DLD1 (cell line): ENCODE data around the gene ADAMTS6.
"Not testable (repeated sequence)": the region's sequence is repeated elsewhere in the genome, so short reads cannot be mapped to it uniquely, and the experiment has no call there.

Experiments used
- in situ Hi-C: cut with HindIII; loops from 2 replicates; pipeline ENCODE4 v1.10.0; 2017; ENCODE audit warnings: low sequenced_read_pairs

Gene ADAMTS6

GRCh38 chr5:65199993-65200675 is 281.6 kb downstream of the ADAMTS6 start:
- in situ Hi-C loops, result no loop called here

GRCh38 chr5:65198456-65199120 is 283.1 kb downstream of the ADAMTS6 start:
- in situ Hi-C loops, result no loop called here

DNA sequence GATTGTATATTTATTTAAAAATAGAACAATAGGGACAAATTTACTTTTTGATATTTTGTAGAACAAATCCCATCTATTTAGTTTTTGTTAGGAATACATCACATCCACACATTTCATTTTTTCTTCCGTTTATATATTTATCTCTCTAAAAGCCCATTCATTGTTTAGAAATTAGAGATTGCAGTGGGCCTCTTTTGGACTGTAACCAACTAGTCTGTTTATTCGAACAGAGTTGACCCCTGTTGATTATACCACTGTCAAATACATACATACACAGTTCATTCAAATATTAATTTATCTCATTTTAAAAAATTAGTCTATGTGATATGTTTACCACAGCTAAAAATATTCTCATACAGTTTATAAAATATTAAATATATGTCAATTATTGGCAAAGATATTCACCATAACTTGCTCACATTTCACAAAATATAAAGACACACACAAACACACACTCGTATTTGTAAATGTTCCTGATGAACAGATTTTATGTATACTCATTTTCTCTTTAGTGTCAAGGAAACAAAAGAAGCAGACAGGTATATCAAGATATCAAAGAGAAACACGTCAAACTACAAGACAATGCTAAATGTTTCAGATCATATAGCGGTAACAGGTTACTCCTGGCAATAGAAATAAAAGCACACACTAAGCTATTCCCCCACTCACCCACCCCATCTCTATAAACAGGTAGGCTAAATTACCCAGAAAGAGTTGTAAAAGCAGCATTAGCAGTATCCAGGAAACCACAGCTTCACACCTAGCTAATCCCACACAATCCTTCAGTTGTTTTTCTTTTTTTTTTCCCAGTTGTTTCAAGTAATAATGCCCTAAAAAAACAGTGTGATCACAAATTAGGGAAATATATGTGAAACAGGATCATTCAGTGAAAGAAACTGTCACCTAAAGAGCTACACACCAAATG is 283.9 kb downstream of the ADAMTS6 start:
- in situ Hi-C loops, result no loop called here

DNA sequence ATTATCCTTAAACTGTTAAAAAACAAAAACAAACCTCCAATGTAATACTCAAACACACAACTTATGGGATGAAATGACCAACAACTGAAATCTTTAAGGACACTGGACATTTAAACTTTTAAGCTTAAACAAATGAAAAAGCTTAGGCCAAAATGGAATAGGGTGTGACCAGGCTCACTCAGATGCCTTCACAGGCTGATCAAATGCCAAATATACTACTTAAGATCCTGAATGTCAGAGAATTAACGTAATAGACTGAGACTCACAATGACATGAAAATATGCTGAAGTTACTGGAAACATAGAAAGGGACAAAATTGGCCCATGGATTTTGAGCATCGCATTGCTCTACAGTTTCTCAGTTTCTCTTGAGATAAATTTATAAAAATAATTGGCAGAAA is 286.8 kb downstream of the ADAMTS6 start:
- in situ Hi-C loops, result no loop called here

GRCh38 chr5:65192331-65192730 is 289.4 kb downstream of the ADAMTS6 start:
- in situ Hi-C loops, result no loop called here

GRCh38 chr5:65191554-65192135 is 290.1 kb downstream of the ADAMTS6 start:
- in situ Hi-C loops, result no loop called here

DNA sequence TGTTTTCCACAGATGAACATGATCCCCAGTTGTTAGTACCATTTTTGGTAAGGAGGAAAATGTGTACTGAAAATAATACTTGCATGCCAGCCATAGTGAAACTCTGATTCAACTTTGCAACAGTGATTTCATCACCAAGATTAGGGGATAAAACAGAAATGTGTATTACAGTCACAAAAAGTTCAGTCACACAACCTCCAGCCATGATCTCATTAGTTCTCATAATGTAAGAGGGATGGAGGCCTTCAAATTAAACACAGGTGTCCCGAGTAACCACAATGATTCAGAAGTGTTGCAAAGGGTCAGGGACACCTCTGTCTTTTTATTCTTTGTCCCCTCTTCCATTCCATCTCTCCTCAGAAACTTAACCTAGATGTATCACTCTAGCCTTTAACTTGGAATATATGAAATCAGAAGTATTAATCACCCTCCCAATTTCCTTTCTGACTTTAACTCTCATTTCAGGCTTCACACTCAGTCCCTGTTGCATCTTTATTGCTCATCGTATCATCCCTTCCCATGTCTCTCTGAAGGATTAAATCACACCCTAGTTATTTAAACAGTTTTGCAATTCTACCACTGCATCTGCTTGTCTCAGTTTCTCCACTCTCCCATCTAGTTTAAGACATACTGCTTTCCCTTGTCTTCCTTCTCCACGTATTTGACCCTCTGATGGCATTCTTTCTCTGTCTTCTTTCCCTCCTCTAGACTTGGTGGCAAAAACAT is 291.2 kb downstream of the ADAMTS6 start:
- in situ Hi-C loops, result no loop called here

- in situ Hi-C loops, result no loop called here
Observed at GRCh38 chr5:65186646-65187227, 295.0 kb downstream of the ADAMTS6 start.

- in situ Hi-C loops, result no loop called here
Observed at GRCh38 chr5:65185468-65185867, 296.3 kb downstream of the ADAMTS6 start.

DNA sequence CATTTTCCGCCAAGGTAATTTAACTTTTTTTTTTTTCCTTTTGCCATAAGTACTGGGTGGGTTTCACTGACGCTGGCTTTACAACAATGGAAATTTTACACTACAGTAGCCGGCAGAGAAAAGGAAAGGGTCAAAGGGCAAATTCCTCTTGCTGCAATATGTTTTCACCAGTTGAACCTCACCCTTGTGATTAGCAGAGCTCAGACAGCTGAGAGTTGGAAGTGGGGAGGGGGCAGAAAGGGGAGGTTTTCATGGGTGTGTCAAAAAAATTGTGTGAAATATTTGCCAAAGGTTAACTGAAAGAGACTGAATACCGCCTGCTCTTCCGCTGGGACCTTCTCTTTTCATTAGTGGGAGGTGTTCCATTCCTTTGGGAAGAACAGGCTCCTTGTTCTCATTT is 296.9 kb downstream of the ADAMTS6 start:
- in situ Hi-C loops, result no loop called here

DNA sequence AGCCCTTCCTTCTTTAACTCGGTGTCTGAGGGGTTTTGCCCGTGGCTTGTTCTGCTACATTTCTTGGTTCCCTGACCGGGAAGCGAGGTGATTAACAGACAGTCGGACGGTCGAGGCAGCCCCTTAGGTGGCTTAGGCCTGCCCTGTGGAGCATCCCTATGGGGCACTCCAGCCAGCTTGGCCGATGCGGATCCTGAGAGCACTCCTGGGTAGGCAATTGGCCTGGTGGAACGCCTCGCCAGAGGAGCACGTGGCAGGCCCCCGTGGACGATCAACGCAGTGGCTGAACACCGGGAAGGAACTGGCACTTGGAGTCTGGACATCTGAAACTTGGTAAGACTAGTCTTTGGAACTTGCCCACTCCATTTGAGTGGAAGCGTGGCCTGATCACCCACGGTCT is 307.5 kb downstream of the ADAMTS6 start:
- in situ Hi-C loops, result not testable (repeated sequence)

DNA sequence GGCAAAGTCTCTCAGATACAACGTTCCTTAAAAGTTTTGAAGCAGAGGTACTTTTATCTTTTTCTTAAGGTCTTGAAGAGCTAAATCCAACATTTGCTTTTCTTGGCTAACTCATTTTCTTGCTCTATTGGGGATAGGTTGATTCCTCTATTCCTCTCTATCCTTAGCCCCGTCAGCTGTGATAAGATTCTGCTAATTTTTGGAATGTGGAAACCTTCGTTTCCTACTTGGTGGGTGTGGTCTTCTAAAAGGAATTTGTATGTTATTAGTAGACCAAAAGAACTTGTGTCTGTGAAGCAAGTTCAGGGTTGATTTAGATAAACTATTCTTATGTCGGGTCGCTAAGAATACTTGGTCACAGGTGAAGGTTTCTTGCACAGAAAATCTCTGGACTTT is 308.6 kb downstream of the ADAMTS6 start:
- in situ Hi-C loops, result no loop called here

DNA sequence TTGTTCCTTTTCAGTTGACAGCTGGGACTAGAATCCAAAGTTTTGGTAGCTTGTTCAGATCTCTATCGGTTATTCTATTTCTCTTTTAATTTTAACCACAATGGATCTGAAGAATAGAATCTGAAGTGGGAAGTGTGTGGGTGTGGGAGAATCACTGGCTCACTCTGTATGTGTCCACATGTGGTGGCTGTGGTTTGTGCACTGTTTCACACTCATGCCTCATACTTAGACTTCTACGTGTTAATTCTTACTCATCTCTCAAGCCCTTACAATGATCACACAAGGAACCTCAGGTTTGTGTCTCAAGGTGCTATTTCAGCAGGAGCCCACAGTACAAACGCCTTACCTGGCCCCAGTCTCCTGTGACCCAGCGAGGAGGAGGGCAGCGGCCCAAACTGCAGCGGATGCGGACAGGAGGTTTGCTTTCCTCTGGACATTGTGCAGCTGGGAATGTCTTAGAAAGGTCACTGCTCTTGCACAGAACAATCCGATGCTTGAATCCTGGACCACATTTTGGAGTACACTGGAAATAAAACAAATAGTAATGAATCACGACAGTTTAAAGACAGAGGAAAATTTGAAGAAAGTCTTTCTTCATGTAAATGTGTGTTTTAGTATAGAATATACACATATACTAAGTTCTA is 309.1 kb downstream of the ADAMTS6 start:
- in situ Hi-C loops, result no loop called here

GRCh38 chr5:65171645-65172044 is 310.1 kb downstream of the ADAMTS6 start:
- in situ Hi-C loops, result no loop called here

DNA sequence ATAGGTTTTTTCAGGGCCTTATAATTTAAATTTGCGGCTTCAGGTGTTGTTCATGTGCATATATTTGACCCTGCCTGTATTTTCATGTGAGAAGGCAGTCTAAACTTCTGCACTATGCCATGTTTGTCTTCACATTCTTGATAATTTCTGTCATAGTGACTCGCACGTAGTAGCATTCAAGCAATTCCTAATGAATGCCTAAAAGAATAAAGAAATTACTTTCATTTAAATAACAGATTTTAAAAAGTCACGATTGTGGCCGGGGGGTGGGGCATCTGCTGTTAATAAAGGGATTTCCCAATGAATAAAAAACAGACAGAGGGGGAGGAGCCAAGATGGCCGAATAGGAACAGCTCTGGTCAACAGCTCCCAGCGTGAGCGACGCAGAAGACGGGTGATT is 318.0 kb downstream of the ADAMTS6 start:
- in situ Hi-C loops, result no loop called here

GRCh38 chr5:65161655-65162054 is 320.1 kb downstream of the ADAMTS6 start:
- in situ Hi-C loops, result no loop called here

GRCh38 chr5:65157906-65158603 is 323.7 kb downstream of the ADAMTS6 start:
- in situ Hi-C loops, result no loop called here

GRCh38 chr5:65156933-65157332 is 324.8 kb downstream of the ADAMTS6 start:
- in situ Hi-C loops, result no loop called here

GRCh38 chr5:65152131-65152530 is 329.6 kb downstream of the ADAMTS6 start:
- in situ Hi-C loops, result no loop called here
